HepG2 (cell line): ENCODE measurements around the gene TMEM198. TPM values are rescaled to one million over a fixed set of nuclear protein-coding genes. Genes with fewer than 3 reads are reported as not detected.

ENCODE experiments used
- ATAC-seq: fragments of 200-7000 bp; cut with Tn5 transposase; 3 replicates; pipeline ENCODE4 v1.9.1; 2020; ENCODE audit warnings: mild to moderate bottlenecking, moderate library complexity
- BruUV-seq: library from RNA; stranded (reverse); fragments of 400-500 nt; replicated peaks from 2 replicates; lab custom pipeline; 2021; lab: Mats Ljungman, UMichigan
- CTCF ChIA-PET: fragments of 300-600 bp; formaldehyde crosslinking; extraction: SDS; loops from one replicate; lab custom pipeline; 2021; ENCODE audit warnings: low total read pairs, inconsistent platforms, low intra/inter-chr PET ratio; lab: Yijun Ruan, JAX
- POLR2A ChIA-PET: fragments of 350-600 bp; sonication (Branson Sonifier 250); formaldehyde crosslinking; loops from one replicate; lab custom pipeline; 2020; ENCODE audit warnings: antibody characterized with exemption, inconsistent platforms; lab: Yijun Ruan, JAX
- DNase-seq: peaks from one replicate; pipeline ENCODE4 v3.0.0-alpha.2; 2015; ENCODE audit warnings: low spot score
- FAIRE-seq: peaks from 3 replicates; lab custom pipeline; 2011; peaks lifted over from hg19 to GRCh38; lab: Jason Lieb, UNC
- H2AFZ ChIP-seq: one replicate; pipeline ENCODE4 v1.6.1; 2011; ENCODE audit warnings: low read length, inconsistent platforms
- H3K27ac ChIP-seq: fragments of 300-600 bp; 3 replicates; pipeline ENCODE4 v1.8.0; 2011; ENCODE audit warnings: mixed run types, mild to moderate bottlenecking, mixed read lengths, low read length, inconsistent platforms; ENCODE audit not compliant: insufficient read depth; ENCODE audit errors: extremely low read length
- H3K27me3 ChIP-seq, 2 experiments: fragments of 200-600 bp in 1 of 2; 2 replicates in 1 of 2; 3 replicates in 1 of 2; pipeline versions ENCODE4 v1.6.0 to v1.8.0; 2011; ENCODE audit warnings: low read length in 2 of 2, mild to moderate bottlenecking in 2 of 2, moderate library complexity in 2 of 2, inconsistent platforms in 1 of 2; ENCODE audit not compliant: insufficient read depth in 2 of 2, control insufficient read depth in 1 of 2
- H3K36me3 ChIP-seq, 2 experiments: fragments of 200-600 bp in 1 of 2; replicated peaks in 1 of 2; 2 replicates in 1 of 2; 3 replicates in 1 of 2; pipeline versions ENCODE4 v1.5.1 to v1.8.0; 2011; ENCODE audit warnings: low read length in 2 of 2, inconsistent platforms in 1 of 2; ENCODE audit not compliant: insufficient read depth in 2 of 2, control insufficient read depth in 1 of 2
- H3K4me1 ChIP-seq: 2 replicates; pipeline ENCODE4 v1.5.1; 2012; ENCODE audit warnings: low read length, inconsistent platforms; ENCODE audit not compliant: insufficient read depth
- H3K4me2 ChIP-seq: 2 replicates; pipeline ENCODE4 v1.6.0; 2011; ENCODE audit warnings: low read depth, low read length, inconsistent platforms
- H3K4me3 ChIP-seq, 3 experiments: fragments of 200-600 bp in 1 of 3; sonication (generic), shearing (Covaris generic) in 1 of 3; replicated peaks in 1 of 3; 2 replicates each; pipeline ENCODE4 v1.5.1; 2011 to 2016; ENCODE audit warnings: low read length in 3 of 3, inconsistent platforms in 2 of 3, low read depth in 2 of 3, mild to moderate bottlenecking in 2 of 3, control low read depth in 1 of 3, mixed read lengths in 1 of 3; ENCODE audit not compliant: insufficient read depth in 1 of 3
- H3K79me2 ChIP-seq: one replicate; pipeline ENCODE4 v1.6.1; 2011; ENCODE audit warnings: low read length, inconsistent platforms; ENCODE audit not compliant: insufficient read depth
- H3K9ac ChIP-seq: 2 replicates; pipeline ENCODE4 v1.6.0; 2011; ENCODE audit warnings: mild to moderate bottlenecking, low read depth, low read length, inconsistent platforms; ENCODE audit not compliant: insufficient read depth
- H3K9me3 ChIP-seq: 2 replicates; pipeline ENCODE4 v1.5.1; 2012; ENCODE audit warnings: mild to moderate bottlenecking, low read length
- H4K20me1 ChIP-seq: 2 replicates; pipeline ENCODE4 v1.6.0; 2011; ENCODE audit warnings: inconsistent platforms, mild to moderate bottlenecking, low read length, moderate library complexity; ENCODE audit not compliant: insufficient read depth
- AGO2 ChIP-seq: fragments of 200-400 bp; formaldehyde crosslinking; optimal IDR thresholded peaks from 2 replicates; pipeline ENCODE3; 2017; ENCODE audit warnings: mild to moderate bottlenecking, low read depth, low read length, moderate library complexity
- AKAP8 ChIP-seq: sonication (generic); formaldehyde crosslinking; IDR thresholded peaks from 2 replicates; pipeline ENCODE4 v1.5.1; 2020; ENCODE audit warnings: mild to moderate bottlenecking, missing genetic modification reagents
- CHD2 ChIP-seq: IDR thresholded peaks from 2 replicates; pipeline ENCODE4 v1.6.1; 2011; ENCODE audit warnings: low read depth, low read length, improper control_type of control experiment
- GFI1 ChIP-seq: sonication (generic); formaldehyde crosslinking; IDR thresholded peaks from 2 replicates; pipeline ENCODE4 v1.5.0; 2020; ENCODE audit warnings: missing genetic modification reagents, mild to moderate bottlenecking, borderline replicate concordance
- GMEB1 ChIP-seq: sonication (generic); formaldehyde crosslinking; IDR thresholded peaks from 2 replicates; pipeline ENCODE4 v1.5.1; 2020; ENCODE audit warnings: missing genetic modification reagents, mild to moderate bottlenecking, borderline replicate concordance
- HDAC2 ChIP-seq: sonication (generic); formaldehyde crosslinking; IDR thresholded peaks from 2 replicates; pipeline ENCODE4 v1.4.0; 2020; ENCODE audit warnings: missing genetic modification reagents
- NCOR1 ChIP-seq: fragments of 200-600 bp; sonication (generic); IDR thresholded peaks from 2 replicates; pipeline ENCODE4 v1.7.0; 2017; ENCODE audit warnings: antibody characterized with exemption, low read length, borderline replicate concordance
- PREB ChIP-seq: sonication (generic); formaldehyde crosslinking; IDR thresholded peaks from 2 replicates; pipeline ENCODE4 v1.4.0; 2020; ENCODE audit warnings: missing genetic modification reagents
- RBFOX2 ChIP-seq: fragments of 200-400 bp; formaldehyde crosslinking; IDR thresholded peaks from 2 replicates; pipeline ENCODE4 v1.6.1; 2017; ENCODE audit warnings: low read depth, mild to moderate bottlenecking, low read length
- SOX6 ChIP-seq, 2 experiments: fragments of 450-650 bp in 1 of 2; sonication (generic) in 1 of 2; formaldehyde crosslinking in 1 of 2; IDR thresholded peaks; 2 replicates each; pipeline versions ENCODE4 v1.4.0 to v1.6.1; 2017 to 2020; ENCODE audit warnings: antibody characterized with exemption in 1 of 2, mild to moderate bottlenecking in 1 of 2, missing genetic modification reagents in 1 of 2
- TEAD3 ChIP-seq: optimal IDR thresholded peaks from 2 replicates; pipeline ENCODE3; 2016; ENCODE audit warnings: borderline replicate concordance
- YY1 ChIP-seq: IDR thresholded peaks from 2 replicates; pipeline ENCODE4 v1.6.1; 2011; ENCODE audit warnings: low read length, low read depth, moderate library complexity, mild to moderate bottlenecking; ENCODE audit not compliant: insufficient read depth, insufficient replicate concordance
- ZNF136 ChIP-seq: sonication (generic); formaldehyde crosslinking; IDR thresholded peaks from 2 replicates; pipeline ENCODE4 v1.8.1; 2022; ENCODE audit warnings: low read depth, mild to moderate bottlenecking, moderate library complexity, missing genetic modification reagents
- ZNF782 ChIP-seq: sonication (generic); formaldehyde crosslinking; IDR thresholded peaks from 2 replicates; pipeline ENCODE4 v1.4.0; 2020; ENCODE audit warnings: missing genetic modification reagents, mild to moderate bottlenecking, borderline replicate concordance
- ZNF790 ChIP-seq: sonication (generic); formaldehyde crosslinking; IDR thresholded peaks from 2 replicates; pipeline ENCODE4 v1.8.0; 2022; ENCODE audit warnings: missing genetic modification reagents, mild to moderate bottlenecking, borderline replicate concordance
- WGBS: methylation state at CpG from one replicate; pipeline ENCODE4 v1.1.6; 2017; ENCODE audit warnings: low lambda C conversion rate; 5-methylcytosine and 5-hydroxymethylcytosine counted together
- in situ Hi-C: cut with HindIII; loops from 2 replicates; pipeline ENCODE4 v1.10.0; 2017; ENCODE audit warnings: low pct_unique_long_range_greater_than_20kb; ENCODE audit not compliant: extremely low pct_ligation_motif_present
- intact Hi-C: fragments of 100-400 bp; cut with micrococcal nuclease; formaldehyde crosslinking; loops from one replicate; pipeline ENCODE4 v1.10.0; 2022; ENCODE audit not compliant: unreplicated experiment
- polyA plus RNA-seq, 8 experiments: library from polyadenylated mRNA; depleted of rRNA in 3 of 8; stranded (reverse) in 7 of 8; unstranded in 1 of 8; fragments of >200 nt; fragmentation: Illumina TruSeq in 4 of 8; extraction: Trizol in 4 of 8; gene quantifications; 2 replicates each; pipeline versions ENCODE4 v1.2.1 to v1.2.3, GENCODE V29; 2011 to 2016; ENCODE audit warnings: low read depth in 4 of 8, missing spikeins in 1 of 8, mixed read lengths in 1 of 8; ENCODE audit not compliant: insufficient read depth in 1 of 8
- total RNA-seq, 5 experiments: library from RNA; depleted of rRNA; stranded (reverse); fragments of >200 nt; fragmentation: Illumina TruSeq; extraction: Trizol; gene quantifications; 2 replicates each; pipeline ENCODE4 v1.2.3, GENCODE V29; 2016; ENCODE audit warnings: low read depth in 1 of 5

TMEM198 gene
- total and polyA plus RNA-seq, 2 of the 13 experiments (the other 11 are each of a cell fraction or from before 2014, with no cell fraction given) = 17.3 to 23.5 TPM

- TF ChIP-seq SOX6 (IDR thresholded peaks at IDR 0.05) (no peak), SOX6 (CRISPR knock-in tag; IDR thresholded peaks at IDR 0.05) (no peak), HDAC2 (CRISPR knock-in tag) (no peak), GFI1 (CRISPR knock-in tag) (no peak), CHD2 (0 out of 2 replicates have a peak, but pooled peaks have one; percentile 11), ZNF136 (CRISPR knock-in tag) (no peak), GMEB1 (no peak), ZNF782 (CRISPR knock-in tag) (0 out of 2 replicates have a peak, but pooled peaks have one; percentile 25), YY1 (no peak), ZNF790 (CRISPR knock-in tag) (no peak), TEAD3 (CRISPR knock-in tag) (no peak), AKAP8 (CRISPR knock-in tag) (no peak)
These were observed 10.5 kb downstream of the TMEM198 start (continued) for GRCh38 chr2:219554350-219554749.

- no peaks in the 10 kb centered on the region for H4K20me1 ChIP-seq
- ATAC-seq (no peak), FAIRE-seq (no peak), DNase-seq (no peak)
- no peak overlapping the region for H3K4me2 ChIP-seq
- no peak overlapping the region for H3K9ac ChIP-seq
- WGBS = 95% methylated on average over 20 of the region's 20 CpGs
- in situ Hi-C loops = no loop called here
- no peaks in the 10 kb centered on the region for H3K79me2 ChIP-seq
- intact Hi-C loops = no loop called here
- no TSS peak for BruUV-seq
- CTCF ChIA-PET = no interaction called here
- POLR2A ChIA-PET = no interaction called here
- no peak overlapping the region for H2AFZ ChIP-seq
- H3K27me3 ChIP-seq = no peaks in the 10 kb centered on the region
- no peak overlapping the region for H3K27ac ChIP-seq
- H3K4me1 ChIP-seq = peaks cover 31% of the 10 kb centered on the region
- H3K36me3 ChIP-seq = no peaks in the 10 kb centered on the region
- H3K9me3 ChIP-seq = no peaks in the 10 kb centered on the region
- no peak overlapping the region for H3K4me3 ChIP-seq
- TF ChIP-seq RBFOX2 (0 out of 2 replicates have a peak, but pooled peaks have one; percentile 25), NCOR1 (no peak), AGO2 (peak; percentile 32), PREB (CRISPR knock-in tag) (no peak)
These were observed 12.1 kb downstream of the TMEM198 start for GRCh38 chr2:219555956-219556355.
